IPS DF 4.7 (cell line): ENCODE measurements around the gene CYP2E1.
"Not testable (repeated sequence)": the region's sequence is repeated elsewhere in the genome, so short reads cannot be mapped to it uniquely, and the experiment has no call there.

ENCODE experiments used
- DNase-seq: peaks from one replicate; pipeline ENCODE4 v3.0.0-alpha.2; 2013; ENCODE audit warnings: low spot score; ENCODE audit errors: extremely low read depth

The CYP2E1 gene

DNA sequence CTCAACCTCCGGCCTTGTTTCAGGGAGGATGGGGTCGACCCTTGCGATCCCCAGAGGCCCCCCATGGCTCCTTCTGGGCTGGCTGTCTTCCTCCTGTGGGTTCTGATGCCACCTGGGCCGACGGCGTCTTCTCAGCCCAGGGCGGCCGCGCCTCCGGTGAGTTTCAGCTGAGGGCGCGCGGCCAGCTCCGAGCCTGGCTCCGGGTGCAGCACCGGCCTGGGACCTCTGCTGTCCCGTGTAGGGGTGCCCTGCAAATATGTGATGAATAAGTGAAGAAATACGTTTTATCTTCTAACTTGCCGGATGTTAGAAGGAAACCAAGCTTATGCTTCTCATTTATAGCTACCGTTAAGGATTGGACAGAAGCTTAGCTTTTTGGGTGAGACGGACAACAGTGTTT lies 42.6 kb downstream of the CYP2E1 start:
- DNase-seq: not testable (repeated sequence)

DNA sequence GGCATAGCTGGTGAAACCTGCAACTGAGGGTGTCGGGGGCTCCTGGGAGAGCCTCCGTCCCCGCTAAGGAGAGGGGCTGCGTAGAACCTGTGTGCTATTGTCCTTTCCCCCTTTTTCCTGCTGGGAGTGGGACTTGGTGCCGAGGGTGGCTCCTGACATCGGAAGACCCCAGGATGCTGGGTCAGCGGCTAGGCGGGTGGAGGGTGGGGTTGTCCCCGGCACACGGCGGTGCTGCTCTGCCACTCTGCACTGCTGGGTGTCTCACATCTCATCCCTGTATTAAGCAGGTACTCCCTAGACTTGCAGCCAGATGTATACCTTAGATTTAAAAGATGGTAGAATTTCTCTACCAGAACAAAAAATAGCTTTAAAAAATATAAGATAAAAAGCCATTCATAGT lies 44.9 kb downstream of the CYP2E1 start:
- not testable (repeated sequence) for DNase-seq

DNA sequence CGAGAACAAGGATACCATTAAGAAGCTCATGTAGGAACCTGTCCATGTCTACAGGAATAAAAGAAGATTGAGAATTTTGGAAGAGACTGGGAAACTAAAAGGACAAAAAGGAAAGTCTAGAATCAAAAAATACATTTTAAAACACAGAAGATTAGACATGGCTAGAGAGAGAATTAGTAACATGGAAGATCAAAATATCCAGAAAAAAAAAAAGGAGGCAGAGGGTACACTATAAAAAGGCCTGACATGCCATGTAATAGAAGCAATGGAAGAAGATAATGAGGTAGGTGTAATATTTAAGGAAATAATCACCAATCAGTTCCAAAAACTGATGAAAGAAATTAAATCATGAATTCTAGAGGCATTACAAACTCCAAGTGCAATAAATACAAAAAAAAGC lies 46.3 kb downstream of the CYP2E1 start:
- not testable (repeated sequence) for DNase-seq

- DNase-seq: not testable (repeated sequence)
Observed at GRCh38 chr10:133577037-133577436, 49.9 kb downstream of the CYP2E1 start.
